GM12878 (cell line): ENCODE data around the gene DYNC1I2. TPM values are rescaled to one million over a fixed set of nuclear protein-coding genes. Genes with fewer than 3 reads are reported as not detected.

Experiments
- ATAC-seq: fragments of 200-7000 bp; cut with Tn5 transposase; 3 replicates; pipeline ENCODE4 v1.9.1; 2020; ENCODE audit warnings: mild to moderate bottlenecking, moderate library complexity
- BruUV-seq: library from RNA; stranded (reverse); fragments of 400-500 nt; replicated peaks from 2 replicates; lab custom pipeline; 2021; lab: Mats Ljungman, UMichigan
- CTCF ChIA-PET: fragments of 300-600 bp; sonication (Branson Sonifier 250); formaldehyde crosslinking; extraction: SDS; loops from one replicate; lab custom pipeline; 2021; ENCODE audit warnings: inconsistent platforms; lab: Yijun Ruan, JAX
- POLR2A ChIA-PET: fragments of 350-600 bp; formaldehyde crosslinking; extraction: SDS; loops from one replicate; lab custom pipeline; 2021; ENCODE audit warnings: inconsistent platforms; lab: Charles Lee
- RAD21 ChIA-PET: fragments of 300-600 bp; sonication (Branson Sonifier 250); formaldehyde crosslinking; loops from one replicate; lab custom pipeline; 2023; ENCODE audit warnings: antibody characterized with exemption; ENCODE audit not compliant: unreplicated experiment; lab: Charles Lee
- SMC1A ChIA-PET: fragments of 300-600 bp; sonication (Branson Sonifier 250); formaldehyde crosslinking; loops from one replicate; lab custom pipeline; 2023; ENCODE audit not compliant: unreplicated experiment, uncharacterized antibody; lab: Charles Lee
- DNase-seq: peaks from one replicate; pipeline ENCODE4 v3.0.0-alpha.2; 2011; ENCODE audit warnings: low read depth, low spot score
- FAIRE-seq: peaks from 3 replicates; lab custom pipeline; 2011; peaks lifted over from hg19 to GRCh38; lab: Jason Lieb, UNC
- H2AFZ ChIP-seq: 2 replicates; pipeline ENCODE4 v1.6.0; 2011; ENCODE audit warnings: low read depth, low read length, control low read depth; ENCODE audit not compliant: control insufficient read depth
- H3K27ac ChIP-seq: 2 replicates; pipeline ENCODE4 v1.5.1; 2011; ENCODE audit warnings: control low read depth; ENCODE audit not compliant: control insufficient read depth, insufficient read depth
- H3K27me3 ChIP-seq, 2 experiments: replicated peaks in 1 of 2; 2 replicates each; pipeline versions ENCODE4 v1.6.0 to v1.6.1; 2011; ENCODE audit warnings: low read length in 1 of 2; ENCODE audit not compliant: control insufficient read depth in 2 of 2, insufficient read depth in 2 of 2
- H3K36me3 ChIP-seq, 2 experiments: 2 replicates each; pipeline ENCODE4 v1.5.1; 2011; ENCODE audit warnings: low read length in 1 of 2; ENCODE audit not compliant: control insufficient read depth in 2 of 2, insufficient read depth in 2 of 2
- H3K4me1 ChIP-seq: 2 replicates; pipeline ENCODE4 v1.6.1; 2011; ENCODE audit warnings: mild to moderate bottlenecking, low read length, moderate library complexity, mixed read lengths; ENCODE audit not compliant: control insufficient read depth, insufficient read depth
- H3K4me2 ChIP-seq: 2 replicates; pipeline ENCODE4 v1.6.0; 2011; ENCODE audit warnings: control low read depth; ENCODE audit not compliant: control insufficient read depth, insufficient read depth
- H3K4me3 ChIP-seq: fragments of 200-600 bp; sonication (generic); 2 replicates; pipeline ENCODE4 v1.5.1; 2016
- H3K79me2 ChIP-seq: 2 replicates; pipeline ENCODE4 v1.6.0; 2011; ENCODE audit warnings: low read length; ENCODE audit not compliant: control insufficient read depth, insufficient read depth
- H3K9ac ChIP-seq: 2 replicates; pipeline ENCODE4 v1.8.0; 2011; ENCODE audit warnings: low read length, control low read depth, mixed read lengths; ENCODE audit not compliant: control insufficient read depth, insufficient read depth
- H3K9me3 ChIP-seq: replicated peaks from 3 replicates; pipeline ENCODE4 v1.5.1; 2011; ENCODE audit warnings: mild to moderate bottlenecking, low read length; ENCODE audit not compliant: control insufficient read depth, insufficient read depth
- H4K20me1 ChIP-seq: 2 replicates; pipeline ENCODE4 v1.6.0; 2011; ENCODE audit not compliant: control insufficient read depth, insufficient read depth
- CBX3 ChIP-seq: fragments of 200-600 bp; sonication (generic); IDR thresholded peaks from 2 replicates; pipeline ENCODE4 v1.6.1; 2016; ENCODE audit warnings: low read depth, borderline replicate concordance
- IRF5 ChIP-seq: fragments of 450-650 bp; IDR thresholded peaks from 2 replicates; pipeline ENCODE4 v1.6.1; 2017; ENCODE audit warnings: borderline replicate concordance
- MAX ChIP-seq: IDR thresholded peaks from 2 replicates; pipeline ENCODE4 v1.6.1; 2012; ENCODE audit warnings: low read depth, low read length, improper control_type of control experiment
- NBN ChIP-seq: fragments of 450-650 bp; IDR thresholded peaks from 2 replicates; pipeline ENCODE4 v1.6.1; 2016
- NFYB ChIP-seq: IDR thresholded peaks from 2 replicates; pipeline ENCODE4 v1.6.1; 2011; ENCODE audit warnings: low read depth, mild to moderate bottlenecking, low read length, improper control_type of control experiment, moderate library complexity; ENCODE audit not compliant: insufficient read depth
- PAX5 ChIP-seq: IDR thresholded peaks from 2 replicates; pipeline ENCODE4 v1.6.1; 2011; ENCODE audit warnings: low read depth, low read length, borderline replicate concordance
- PAX8 ChIP-seq: fragments of 450-650 bp; IDR thresholded peaks from 2 replicates; pipeline ENCODE4 v1.6.1; 2017; ENCODE audit warnings: mild to moderate bottlenecking, moderate library complexity
- RAD21 ChIP-seq: IDR thresholded peaks from 2 replicates; pipeline ENCODE4 v1.6.1; 2011; ENCODE audit warnings: mild to moderate bottlenecking, low read depth, low read length, moderate library complexity; ENCODE audit not compliant: insufficient read depth
- RAD51 ChIP-seq: fragments of 450-650 bp; IDR thresholded peaks from 2 replicates; pipeline ENCODE4 v1.6.1; 2016; ENCODE audit warnings: moderate library complexity, mild to moderate bottlenecking, inconsistent platforms
- SMAD5 ChIP-seq: IDR thresholded peaks from 2 replicates; pipeline ENCODE4 v1.6.1; 2016; ENCODE audit warnings: antibody characterized with exemption, low read depth
- SRF ChIP-seq, 2 experiments: IDR thresholded peaks; 2 replicates each; pipeline ENCODE4 v1.6.1; 2011; ENCODE audit warnings: low read depth in 2 of 2, low read length in 2 of 2, mild to moderate bottlenecking in 1 of 2, moderate library complexity in 1 of 2
- TCF3 ChIP-seq: IDR thresholded peaks from 2 replicates; pipeline ENCODE4 v1.6.1; 2012; ENCODE audit warnings: low read depth, mild to moderate bottlenecking, low read length, borderline replicate concordance; ENCODE audit not compliant: insufficient read depth
- ZBTB11 ChIP-seq: fragments of 450-650 bp; formaldehyde crosslinking; IDR thresholded peaks from 2 replicates; pipeline ENCODE4 v1.5.0; 2022; ENCODE audit warnings: mild to moderate bottlenecking, missing genetic modification characterization
- ZNF24 ChIP-seq: fragments of 450-650 bp; IDR thresholded peaks from 2 replicates; pipeline ENCODE4 v1.6.1; 2017; ENCODE audit warnings: antibody characterized with exemption, mild to moderate bottlenecking
- ZZZ3 ChIP-seq: IDR thresholded peaks from 2 replicates; pipeline ENCODE4 v1.6.1; 2011; ENCODE audit warnings: low read depth; ENCODE audit not compliant: control insufficient read depth, insufficient read length
- WGBS: methylation state at CpG from one replicate; pipeline ENCODE4 v1.1.6; 2016; ENCODE audit warnings: low lambda C conversion rate; ENCODE audit not compliant: insufficient replicate concordance, insufficient coverage; ENCODE audit errors: missing lambda C conversion rate; 5-methylcytosine and 5-hydroxymethylcytosine counted together
- in situ Hi-C: fragments of 300-500 bp; cut with MboI; formaldehyde crosslinking; loops from 9 replicates; pipeline ENCODE4 v1.14.3; 2018; ENCODE audit warnings: mixed read lengths
- intact Hi-C: fragments of 100-400 bp; cut with micrococcal nuclease; formaldehyde crosslinking; loops from one replicate; pipeline ENCODE4 v1.14.2; 2022; ENCODE audit not compliant: unreplicated experiment
- polyA plus RNA-seq, 11 experiments: library from polyadenylated mRNA; depleted of rRNA in 4 of 11; unstranded in 6 of 11; stranded (reverse) in 5 of 11; fragments of >200 nt; fragmentation: Nextera tagmentation in 4 of 11; fragmentation: Illumina TruSeq in 1 of 11; extraction: Ambion mirVana in 4 of 11; extraction: Trizol in 1 of 11; gene quantifications; 1 replicate in 1 of 11; 2 replicates in 10 of 11; pipeline versions ENCODE4 v1.2.1 to v1.2.3, GENCODE V29; 2011 to 2016; ENCODE audit warnings: inconsistent platforms in 2 of 11, missing spikeins in 2 of 11, low read depth in 1 of 11
- total RNA-seq, 4 experiments: library from RNA; depleted of rRNA in 3 of 4; stranded (reverse); fragments of >200 nt in 3 of 4; fragmentation: Illumina TruSeq in 1 of 4; extraction: Trizol in 1 of 4; gene quantifications; 2 replicates each; pipeline versions ENCODE4 v1.2.1 to v1.2.3, GENCODE V29; 2013 to 2021

The DYNC1I2 gene
- total and polyA plus RNA-seq, 10 of the 15 experiments (the other 5 are each of a cell fraction or from before 2014, with no cell fraction given): 39.9 to 113 (median 53.5) TPM

- ChIA-PET POLR2A (no interaction called here), RAD21 (no interaction called here), SMC1A (interaction anchor here (2.2 kb wide), 1 partner anchor 23 kb away, joined by 4 read pairs; no protein-coding TSS in a partner anchor), CTCF (interaction anchor here (0.6 kb wide), 1 partner anchor 615 kb away, joined by 3 read pairs; no protein-coding TSS in a partner anchor)
- 50% methylated on average over 5 of the region's 5 CpGs for WGBS
- H4K20me1 ChIP-seq: no peaks in the 10 kb centered on the region
- H3K27me3 ChIP-seq: peaks cover 0 to 7% of the 10 kb centered on the region in 2 experiments; a peak in 1 of 4 replicates
- H3K4me1 ChIP-seq: no peaks in the 10 kb centered on the region
- H3K27ac ChIP-seq: no peak overlapping the region
- H2AFZ ChIP-seq: no peak overlapping the region
- no peaks in the 10 kb centered on the region for H3K9me3 ChIP-seq
- H3K79me2 ChIP-seq: no peaks in the 10 kb centered on the region
- H3K9ac ChIP-seq: no peak overlapping the region
- BruUV-seq: no TSS peak
- in situ Hi-C loops (no loop called here), intact Hi-C loops (no loop called here)
- FAIRE-seq: no peak
- H3K4me3 ChIP-seq: no peak overlapping the region
- no peaks in the 10 kb centered on the region for H3K36me3 ChIP-seq
- H3K4me2 ChIP-seq: no peak overlapping the region
- TF ChIP-seq NFYB: no peak
- no peak for TF ChIP-seq CBX3
- TF ChIP-seq RAD21: no peak
- TF ChIP-seq MAX: no peak
- no peak for TF ChIP-seq SMAD5
- no peak for TF ChIP-seq NBN
- TF ChIP-seq RAD51: no peak
- no peak for DNase-seq
- ATAC-seq: no peak
Measured at GRCh38 chr2:171668183-171668582, 19.1 kb upstream of the DYNC1I2 start.

- 32% methylated on average over 3 of the region's 3 CpGs for WGBS
- H3K27me3 ChIP-seq: peaks cover 0 to 7% of the 10 kb centered on the region in 2 experiments; a peak in 1 of 4 replicates
- TF ChIP-seq TCF3 (no peak), PAX5 (no peak), ZZZ3 (no peak), PAX8 (no peak), ZBTB11 (no peak), SRF (IDR thresholded peaks at IDR 0.05; ENCODE audit: low read depth in 2 of 2, low read length in 2 of 2) (no peak), ZNF24 (no peak), IRF5 (no peak)
Measured at GRCh38 chr2:171669121-171669520, 18.1 kb upstream of the DYNC1I2 start.

More at GRCh38 chr2:171669121-171669520, 18.1 kb upstream of the DYNC1I2 start:
- no peaks in the 10 kb centered on the region for H3K9me3 ChIP-seq
- ChIA-PET RAD21 (no interaction called here), SMC1A (interaction anchor here (2.4 kb wide), 1 partner anchor 11 kb away, joined by 5 read pairs; no protein-coding TSS in a partner anchor), CTCF (no interaction called here), POLR2A (no interaction called here)
- no peaks in the 10 kb centered on the region for H4K20me1 ChIP-seq
- in situ Hi-C loops (no loop called here), intact Hi-C loops (no loop called here)
- H3K36me3 ChIP-seq: no peaks in the 10 kb centered on the region
- no peak overlapping the region for H3K27ac ChIP-seq
- H3K9ac ChIP-seq: no peak overlapping the region
- no peaks in the 10 kb centered on the region for H3K4me1 ChIP-seq
- FAIRE-seq (no peak), ATAC-seq (no peak), DNase-seq (no peak)
- no peak overlapping the region for H2AFZ ChIP-seq
- H3K4me2 ChIP-seq: no peak overlapping the region
- no peaks in the 10 kb centered on the region for H3K79me2 ChIP-seq
- BruUV-seq: no TSS peak
- H3K4me3 ChIP-seq: no peak overlapping the region
